ENCODE results near the gene AFF3.

AFF3 gene, protein sequence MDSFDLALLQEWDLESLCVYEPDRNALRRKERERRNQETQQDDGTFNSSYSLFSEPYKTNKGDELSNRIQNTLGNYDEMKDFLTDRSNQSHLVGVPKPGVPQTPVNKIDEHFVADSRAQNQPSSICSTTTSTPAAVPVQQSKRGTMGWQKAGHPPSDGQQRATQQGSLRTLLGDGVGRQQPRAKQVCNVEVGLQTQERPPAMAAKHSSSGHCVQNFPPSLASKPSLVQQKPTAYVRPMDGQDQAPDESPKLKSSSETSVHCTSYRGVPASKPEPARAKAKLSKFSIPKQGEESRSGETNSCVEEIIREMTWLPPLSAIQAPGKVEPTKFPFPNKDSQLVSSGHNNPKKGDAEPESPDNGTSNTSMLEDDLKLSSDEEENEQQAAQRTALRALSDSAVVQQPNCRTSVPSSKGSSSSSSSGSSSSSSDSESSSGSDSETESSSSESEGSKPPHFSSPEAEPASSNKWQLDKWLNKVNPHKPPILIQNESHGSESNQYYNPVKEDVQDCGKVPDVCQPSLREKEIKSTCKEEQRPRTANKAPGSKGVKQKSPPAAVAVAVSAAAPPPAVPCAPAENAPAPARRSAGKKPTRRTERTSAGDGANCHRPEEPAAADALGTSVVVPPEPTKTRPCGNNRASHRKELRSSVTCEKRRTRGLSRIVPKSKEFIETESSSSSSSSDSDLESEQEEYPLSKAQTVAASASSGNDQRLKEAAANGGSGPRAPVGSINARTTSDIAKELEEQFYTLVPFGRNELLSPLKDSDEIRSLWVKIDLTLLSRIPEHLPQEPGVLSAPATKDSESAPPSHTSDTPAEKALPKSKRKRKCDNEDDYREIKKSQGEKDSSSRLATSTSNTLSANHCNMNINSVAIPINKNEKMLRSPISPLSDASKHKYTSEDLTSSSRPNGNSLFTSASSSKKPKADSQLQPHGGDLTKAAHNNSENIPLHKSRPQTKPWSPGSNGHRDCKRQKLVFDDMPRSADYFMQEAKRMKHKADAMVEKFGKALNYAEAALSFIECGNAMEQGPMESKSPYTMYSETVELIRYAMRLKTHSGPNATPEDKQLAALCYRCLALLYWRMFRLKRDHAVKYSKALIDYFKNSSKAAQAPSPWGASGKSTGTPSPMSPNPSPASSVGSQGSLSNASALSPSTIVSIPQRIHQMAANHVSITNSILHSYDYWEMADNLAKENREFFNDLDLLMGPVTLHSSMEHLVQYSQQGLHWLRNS (N-terminal part only)

DNA sequence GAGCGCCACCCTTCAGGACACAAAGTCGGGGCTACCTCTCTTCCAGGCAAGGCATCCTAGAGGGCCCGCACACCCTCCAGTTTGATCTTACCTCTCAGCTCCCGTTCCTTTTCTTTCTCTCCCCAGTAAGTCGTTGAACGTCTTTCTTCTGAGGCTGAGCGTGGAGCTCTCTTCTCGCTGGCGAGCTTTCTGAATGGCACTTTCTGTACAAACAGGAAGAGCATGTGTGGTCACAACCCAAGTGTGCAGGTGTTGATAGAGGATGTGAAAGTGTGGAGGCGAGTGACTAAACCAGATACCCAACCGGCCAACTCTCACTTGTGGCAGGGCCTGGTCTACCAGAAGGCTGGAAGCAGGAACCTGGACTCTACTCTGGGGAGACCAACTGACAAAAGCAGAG is at the start of gene AFF3:
Gene AFF3 (minus strand): TSS at position 198 of the 400 bp plus-strand sequence. CDS start 38,136 bp downstream, outside the sequence.
- Histone ChIP-seq H3K79me2 (ENCODE audit: control insufficient read depth, insufficient read depth, low read length, unreplicated experiment) (no peaks in the 10 kb centered on the region), H3K27ac (ENCODE audit: low read depth, low read length) (no peak within 1 kb of the TSS), H3K27me3 (ENCODE audit: insufficient read depth, low read length) (peaks cover 28% of the 10 kb centered on the region), H3K36me3 (ENCODE audit: insufficient read depth, low read length) (no peaks in the 10 kb centered on the region), H3K4me3 (ENCODE audit: low read depth, low read length) (no peak within 1 kb of the TSS), H2AFZ (ENCODE audit: low read length, unreplicated experiment) (no peak within 1 kb of the TSS), H3K4me1 (ENCODE audit: control insufficient read depth, insufficient read depth, low read length, unreplicated experiment) (no peaks in the 10 kb centered on the region)

DNA sequence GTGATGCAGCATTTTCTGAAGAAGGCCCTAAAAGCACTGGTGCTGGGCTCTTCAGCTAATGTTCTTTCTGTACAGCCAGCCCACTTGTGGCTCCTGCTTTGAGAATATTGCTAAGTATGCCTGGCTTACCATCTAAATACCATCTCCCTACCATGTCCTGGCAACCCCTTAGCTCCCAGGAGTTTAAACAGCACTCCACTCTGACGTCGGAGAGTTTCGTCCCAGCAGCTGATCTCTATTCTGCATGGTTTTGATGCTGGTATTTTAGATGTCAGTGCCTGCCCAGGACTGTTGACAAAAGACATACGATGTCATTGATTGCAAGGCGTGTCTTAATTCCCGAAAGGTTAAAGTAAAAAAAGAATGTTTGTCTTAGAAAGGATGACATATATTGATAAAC is 47.0 kb upstream of the AFF3 start:
- Histone ChIP-seq H3K4me1 (ENCODE audit: control insufficient read depth, insufficient read depth, low read length, unreplicated experiment) (no peaks in the 10 kb centered on the region), H3K79me2 (ENCODE audit: control insufficient read depth, insufficient read depth, low read length, unreplicated experiment) (no peaks in the 10 kb centered on the region), H3K27ac (ENCODE audit: low read depth, low read length) (no peak overlapping the region), H3K27me3 (ENCODE audit: insufficient read depth, low read length) (peaks cover 6% of the 10 kb centered on the region; the same call in 1 of the 2 replicates), H3K36me3 (ENCODE audit: insufficient read depth, low read length) (no peaks in the 10 kb centered on the region), H2AFZ (ENCODE audit: low read length, unreplicated experiment) (no peak overlapping the region), H3K4me3 (ENCODE audit: low read depth, low read length) (no peak overlapping the region)

DNA sequence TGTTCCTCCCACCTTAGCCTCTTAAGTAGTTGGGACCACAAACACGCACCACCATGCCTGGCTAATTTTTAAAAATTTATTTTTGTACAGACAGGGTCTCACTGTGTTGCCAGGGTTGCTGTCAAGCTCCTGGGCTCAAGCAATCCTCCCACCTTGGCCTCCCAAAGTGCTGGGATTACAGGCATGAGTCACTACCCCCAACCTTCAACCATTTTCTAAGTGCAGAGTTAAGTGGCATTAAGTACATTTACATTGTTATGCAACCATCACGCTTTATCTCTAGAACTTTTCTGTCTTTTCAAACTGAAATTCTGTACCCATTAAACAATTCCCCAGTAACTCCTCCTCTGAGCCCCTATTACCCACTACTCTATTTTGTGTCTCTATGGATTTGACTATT is 45.9 kb upstream of the AFF3 start:
- H3K27ac ChIP-seq (ENCODE audit: low read depth, low read length) = no peak overlapping the region
- H3K27me3 ChIP-seq (ENCODE audit: insufficient read depth, low read length) = peaks cover 8% of the 10 kb centered on the region; the same call in 1 of the 2 replicates
- H2AFZ ChIP-seq (ENCODE audit: low read length, unreplicated experiment) = no peak overlapping the region
- no peaks in the 10 kb centered on the region for H3K4me1 ChIP-seq (ENCODE audit: control insufficient read depth, insufficient read depth, low read length, unreplicated experiment)
- H3K79me2 ChIP-seq (ENCODE audit: control insufficient read depth, insufficient read depth, low read length, unreplicated experiment) = no peaks in the 10 kb centered on the region
- no peaks in the 10 kb centered on the region for H3K36me3 ChIP-seq (ENCODE audit: insufficient read depth, low read length)
- no peak overlapping the region for H3K4me3 ChIP-seq (ENCODE audit: low read depth, low read length)

DNA sequence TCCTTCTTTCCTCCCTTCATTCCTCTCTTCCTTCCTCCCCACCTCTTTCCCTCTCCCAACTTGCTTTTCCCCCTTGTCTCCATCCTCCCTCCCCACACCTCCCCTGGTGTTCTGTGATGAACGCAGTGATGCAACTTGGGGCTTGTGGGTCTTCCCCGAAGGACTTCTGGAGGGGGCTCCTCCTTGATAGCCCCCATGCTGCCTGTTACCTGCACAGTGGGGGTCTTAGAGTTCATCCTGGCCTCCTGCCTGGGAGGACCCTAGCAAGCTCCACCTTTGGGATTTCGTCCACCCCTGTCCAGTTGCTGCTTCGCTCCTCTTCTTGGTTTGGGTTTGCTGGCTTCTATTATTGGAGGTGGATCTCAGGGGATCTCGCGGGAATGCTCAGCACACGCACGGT is 43.7 kb upstream of the AFF3 start:
- no peak overlapping the region for H2AFZ ChIP-seq (ENCODE audit: low read length, unreplicated experiment)
- H3K4me3 ChIP-seq (ENCODE audit: low read depth, low read length) = no peak overlapping the region
- H3K27me3 ChIP-seq (ENCODE audit: insufficient read depth, low read length) = peaks cover 10% of the 10 kb centered on the region; the same call in 1 of the 2 replicates
- no peak overlapping the region for H3K27ac ChIP-seq (ENCODE audit: low read depth, low read length)
- H3K79me2 ChIP-seq (ENCODE audit: control insufficient read depth, insufficient read depth, low read length, unreplicated experiment) = no peaks in the 10 kb centered on the region
- H3K36me3 ChIP-seq (ENCODE audit: insufficient read depth, low read length) = no peaks in the 10 kb centered on the region
- no peaks in the 10 kb centered on the region for H3K4me1 ChIP-seq (ENCODE audit: control insufficient read depth, insufficient read depth, low read length, unreplicated experiment)

DNA sequence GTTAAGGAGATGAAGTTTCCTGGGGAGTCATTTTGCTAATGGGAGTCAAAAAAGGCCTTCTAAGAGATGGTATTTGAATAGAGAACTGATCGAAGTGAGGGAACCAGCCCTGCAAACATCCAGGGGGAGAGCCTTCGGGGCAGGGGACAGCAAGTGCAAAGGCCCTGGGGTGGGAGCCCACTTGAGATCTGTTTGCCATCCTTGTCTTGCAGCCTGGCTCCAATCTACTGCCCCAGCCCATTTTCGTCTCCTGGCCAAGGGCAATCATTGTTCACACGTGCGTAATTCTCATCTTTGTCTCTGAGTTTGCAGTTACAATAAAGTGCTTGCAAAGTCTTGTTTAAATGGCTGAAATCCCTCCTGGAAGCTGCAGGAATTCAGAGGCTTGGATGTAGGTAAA is 43.1 kb upstream of the AFF3 start:
- H3K27me3 ChIP-seq (ENCODE audit: insufficient read depth, low read length) = peaks cover 10% of the 10 kb centered on the region; the same call in 1 of the 2 replicates
- no peak overlapping the region for H3K27ac ChIP-seq (ENCODE audit: low read depth, low read length)

DNA sequence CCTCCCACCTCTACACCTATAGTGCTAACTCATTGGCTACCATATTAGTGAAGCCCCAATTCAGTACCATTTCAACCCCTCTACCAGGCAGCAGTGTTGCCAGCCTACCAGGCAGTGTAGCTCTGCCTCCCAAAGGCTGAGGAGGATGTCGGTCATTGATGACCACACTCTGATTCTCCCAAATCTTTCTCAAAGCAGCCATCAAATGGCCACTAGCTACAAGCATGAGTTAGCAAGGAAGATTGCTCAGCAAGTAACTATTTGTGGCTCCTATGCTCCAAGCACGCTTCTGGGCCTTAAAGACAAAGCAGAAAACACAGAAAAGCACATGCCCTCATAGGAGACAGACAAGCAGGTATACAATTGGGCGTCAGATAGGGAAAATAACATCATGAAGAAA is 42.7 kb upstream of the AFF3 start:
- Histone ChIP-seq H3K36me3 (ENCODE audit: insufficient read depth, low read length) (no peaks in the 10 kb centered on the region), H2AFZ (ENCODE audit: low read length, unreplicated experiment) (no peak overlapping the region), H3K79me2 (ENCODE audit: control insufficient read depth, insufficient read depth, low read length, unreplicated experiment) (no peaks in the 10 kb centered on the region), H3K4me1 (ENCODE audit: control insufficient read depth, insufficient read depth, low read length, unreplicated experiment) (no peaks in the 10 kb centered on the region), H3K27ac (ENCODE audit: low read depth, low read length) (no peak overlapping the region), H3K27me3 (ENCODE audit: insufficient read depth, low read length) (peaks cover 10% of the 10 kb centered on the region; the same call in 1 of the 2 replicates), H3K4me3 (ENCODE audit: low read depth, low read length) (no peak overlapping the region)

More for the DNA sequence above, 43.1 kb upstream of the AFF3 start:
- no peak overlapping the region for H3K4me3 ChIP-seq (ENCODE audit: low read depth, low read length)
- no peaks in the 10 kb centered on the region for H3K79me2 ChIP-seq (ENCODE audit: control insufficient read depth, insufficient read depth, low read length, unreplicated experiment)
- no peak overlapping the region for H2AFZ ChIP-seq (ENCODE audit: low read length, unreplicated experiment)
- H3K4me1 ChIP-seq (ENCODE audit: control insufficient read depth, insufficient read depth, low read length, unreplicated experiment) = no peaks in the 10 kb centered on the region
- no peaks in the 10 kb centered on the region for H3K36me3 ChIP-seq (ENCODE audit: insufficient read depth, low read length)

DNA sequence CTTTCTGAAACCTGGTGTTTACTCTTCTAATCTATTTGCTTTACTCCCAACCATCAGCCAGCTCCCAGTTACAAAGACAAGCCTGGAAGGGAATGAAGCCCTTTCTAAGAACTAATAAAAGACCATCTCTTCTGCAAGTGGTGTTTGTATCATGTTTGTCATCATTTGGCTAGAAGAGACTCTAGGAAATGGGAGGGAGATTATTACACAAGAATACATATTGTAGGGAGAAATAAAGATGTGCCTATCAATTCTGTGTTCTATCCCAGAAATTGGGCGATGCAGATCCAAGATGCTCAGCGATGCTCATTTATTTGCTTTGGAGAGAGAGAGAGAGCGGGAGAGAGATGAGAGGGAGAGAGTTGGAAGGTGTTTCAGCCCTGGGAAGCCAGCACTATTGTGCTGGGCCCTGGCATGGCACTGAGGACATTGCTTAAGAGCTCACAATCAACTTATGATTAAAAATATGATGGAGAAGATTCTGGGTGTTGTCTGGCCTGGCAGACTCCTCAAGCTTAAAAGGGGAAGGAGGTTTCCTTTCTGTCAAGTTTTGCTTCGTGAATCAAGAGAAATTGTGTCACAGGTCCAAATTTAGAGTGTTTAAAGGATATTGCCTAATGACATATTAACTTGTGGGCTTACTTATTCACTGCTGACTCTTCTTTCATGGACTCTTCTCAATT is 41.8 kb upstream of the AFF3 start:
- Histone ChIP-seq H3K79me2 (ENCODE audit: control insufficient read depth, insufficient read depth, low read length, unreplicated experiment) (no peaks in the 10 kb centered on the region), H3K36me3 (ENCODE audit: insufficient read depth, low read length) (no peaks in the 10 kb centered on the region), H3K27ac (ENCODE audit: low read depth, low read length) (no peak overlapping the region), H3K27me3 (ENCODE audit: insufficient read depth, low read length) (peaks cover 5% of the 10 kb centered on the region; the same call in 1 of the 2 replicates), H2AFZ (ENCODE audit: low read length, unreplicated experiment) (no peak overlapping the region), H3K4me3 (ENCODE audit: low read depth, low read length) (no peak overlapping the region), H3K4me1 (ENCODE audit: control insufficient read depth, insufficient read depth, low read length, unreplicated experiment) (no peaks in the 10 kb centered on the region)

DNA sequence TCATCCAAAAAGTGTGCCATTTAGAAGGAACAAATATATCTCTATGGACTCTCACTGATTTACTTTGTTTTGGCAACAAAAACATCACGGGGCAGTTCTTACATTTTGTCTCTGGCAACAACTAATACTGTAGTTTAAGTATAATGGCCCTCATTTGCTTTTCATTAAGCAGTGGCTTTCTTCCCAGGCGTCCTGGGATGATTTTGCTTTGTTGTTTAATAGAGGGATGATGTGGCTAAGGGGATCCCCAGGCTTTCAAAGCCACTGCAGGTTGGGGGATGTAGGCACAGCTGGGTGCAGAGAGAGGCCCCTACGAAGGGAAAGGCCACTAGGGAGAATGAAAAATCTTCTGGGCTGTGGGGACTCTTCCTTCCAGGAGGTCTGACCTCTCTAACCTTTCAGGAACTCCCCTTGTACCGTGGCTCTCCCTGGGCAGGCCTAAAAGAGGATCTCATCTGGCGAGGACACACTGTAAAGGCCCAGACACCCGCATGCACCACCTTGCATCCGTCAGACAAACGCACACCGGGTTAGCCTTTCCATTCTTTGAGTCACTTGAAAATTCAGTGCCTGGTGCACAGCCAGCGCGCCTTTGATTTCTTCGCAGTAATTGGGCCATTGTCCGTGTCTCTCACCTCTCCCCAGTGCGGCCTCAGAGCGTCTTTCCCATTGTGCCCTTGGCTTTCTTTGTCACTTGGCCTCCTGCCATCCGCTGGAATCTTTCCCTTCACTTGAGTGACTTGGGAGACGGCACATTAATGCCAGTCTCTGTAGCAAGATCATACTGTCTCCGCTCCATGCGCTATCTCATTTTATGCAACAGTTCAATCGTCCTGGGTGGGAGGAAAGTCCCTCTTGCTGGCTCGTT is 40.3 kb upstream of the AFF3 start:
- H3K79me2 ChIP-seq (ENCODE audit: control insufficient read depth, insufficient read depth, low read length, unreplicated experiment) = no peaks in the 10 kb centered on the region
- no peaks in the 10 kb centered on the region for H3K36me3 ChIP-seq (ENCODE audit: insufficient read depth, low read length)
- H3K27me3 ChIP-seq (ENCODE audit: insufficient read depth, low read length) = peaks cover 5% of the 10 kb centered on the region; the same call in 1 of the 2 replicates
- H2AFZ ChIP-seq (ENCODE audit: low read length, unreplicated experiment) = no peak overlapping the region
- no peak overlapping the region for H3K27ac ChIP-seq (ENCODE audit: low read depth, low read length)
- no peaks in the 10 kb centered on the region for H3K4me1 ChIP-seq (ENCODE audit: control insufficient read depth, insufficient read depth, low read length, unreplicated experiment)
- H3K4me3 ChIP-seq (ENCODE audit: low read depth, low read length) = no peak overlapping the region

DNA sequence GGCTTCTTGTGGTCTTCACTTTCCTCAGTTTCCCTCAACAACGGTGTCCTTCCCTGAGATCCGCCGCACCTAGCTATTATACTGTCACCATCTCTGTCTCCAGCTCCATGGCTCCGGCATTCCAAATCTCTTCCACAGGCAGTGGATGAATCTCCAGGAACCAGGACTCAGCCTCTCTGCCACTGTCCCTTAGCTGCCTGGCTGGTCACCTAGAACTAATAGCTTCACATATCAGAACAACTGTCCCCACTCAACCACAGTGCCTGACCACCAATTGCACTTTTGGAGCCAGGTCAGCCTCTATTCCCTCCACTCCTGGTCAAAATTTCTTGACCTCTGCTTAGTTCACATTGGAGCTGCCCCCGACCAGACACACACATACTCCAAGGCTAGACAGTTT is 38.1 kb upstream of the AFF3 start:
- Histone ChIP-seq H3K27me3 (ENCODE audit: insufficient read depth, low read length) (peaks cover 5% of the 10 kb centered on the region; the same call in 1 of the 2 replicates), H3K79me2 (ENCODE audit: control insufficient read depth, insufficient read depth, low read length, unreplicated experiment) (no peaks in the 10 kb centered on the region), H3K27ac (ENCODE audit: low read depth, low read length) (no peak overlapping the region), H2AFZ (ENCODE audit: low read length, unreplicated experiment) (no peak overlapping the region), H3K4me1 (ENCODE audit: control insufficient read depth, insufficient read depth, low read length, unreplicated experiment) (no peaks in the 10 kb centered on the region), H3K4me3 (ENCODE audit: low read depth, low read length) (no peak overlapping the region), H3K36me3 (ENCODE audit: insufficient read depth, low read length) (no peaks in the 10 kb centered on the region)

Data from ACC112 (cell line).